ENCODE results near the gene TRAPPC13.
"Not testable (repeated sequence)": the region's sequence is repeated elsewhere in the genome, so short reads cannot be mapped to it uniquely, and the experiment has no call there.

TRAPPC13 gene

GRCh38 chr5:65624571-65625555 lies at the start of gene TRAPPC13, which contains the start of gene SHLD3:
TRAPPC13 (plus strand) TSS chr5:65625027; CDS start chr5:65625061, 34 bp downstream.
SHLD3 (plus strand) TSS chr5:65625027; CDS start chr5:65629588, 4,561 bp downstream.
- DNase-seq (ENCODE audit: low spot score), result peak; percentile 32

GRCh38 chr5:65577141-65577540 lies 47.7 kb upstream of the TRAPPC13 start:
- no peak for DNase-seq (ENCODE audit: low spot score)

- DNase-seq (ENCODE audit: low spot score), result no peak
Observed at GRCh38 chr5:65588694-65589093, 36.1 kb upstream of the TRAPPC13 start.

- DNase-seq (ENCODE audit: low spot score), result not testable (repeated sequence)
Observed at GRCh38 chr5:65601761-65602160, 23.1 kb upstream of the TRAPPC13 start.

- peak; percentile 21 for DNase-seq (ENCODE audit: low spot score)
Observed at GRCh38 chr5:65611524-65611923, 13.3 kb upstream of the TRAPPC13 start.

- no peak for DNase-seq (ENCODE audit: low spot score)
Observed at GRCh38 chr5:65612298-65612907, 12.4 kb upstream of the TRAPPC13 start.

GRCh38 chr5:65620021-65620420 lies 4.8 kb upstream of the TRAPPC13 start:
- DNase-seq (ENCODE audit: low spot score), result no peak

- not testable (repeated sequence) for DNase-seq (ENCODE audit: low spot score)
Observed at GRCh38 chr5:65621961-65622360, 2.9 kb upstream of the TRAPPC13 start.

GRCh38 chr5:65623482-65623881 lies 1.3 kb upstream of the TRAPPC13 start:
- no peak for DNase-seq (ENCODE audit: low spot score)

- DNase-seq (ENCODE audit: low spot score), result peak; percentile 59
Observed at GRCh38 chr5:65624025-65624570, 729 bp upstream of the TRAPPC13 start, which contains the start of gene TRIM23. TRIM23 (minus strand) TSS chr5:65624333; CDS start chr5:65624274, 59 bp downstream.

GRCh38 chr5:65625743-65626142 lies 916 bp downstream of the TRAPPC13 start:
- DNase-seq (ENCODE audit: low spot score), result no peak

- DNase-seq (ENCODE audit: low spot score), result peak; percentile 6
Observed at GRCh38 chr5:65630981-65631380, 6.2 kb downstream of the TRAPPC13 start.

GRCh38 chr5:65640240-65640639 lies 15.4 kb downstream of the TRAPPC13 start:
- no peak for DNase-seq (ENCODE audit: low spot score)

- no peak for DNase-seq (ENCODE audit: low spot score)
Observed at GRCh38 chr5:65646938-65647337, 22.1 kb downstream of the TRAPPC13 start.

GRCh38 chr5:65647941-65648340 lies 23.1 kb downstream of the TRAPPC13 start:
- no peak for DNase-seq (ENCODE audit: low spot score)

GRCh38 chr5:65651144-65651543 lies 26.3 kb downstream of the TRAPPC13 start:
- DNase-seq (ENCODE audit: low spot score), result peak; percentile 11

- DNase-seq (ENCODE audit: low spot score), result no peak
Observed at GRCh38 chr5:65654713-65655112, 29.9 kb downstream of the TRAPPC13 start.

GRCh38 chr5:65663804-65664521 lies 39.1 kb downstream of the TRAPPC13 start:
- DNase-seq (ENCODE audit: low spot score), result peak; percentile 6

GRCh38 chr5:65668696-65669095 lies 43.9 kb downstream of the TRAPPC13 start:
- no peak for DNase-seq (ENCODE audit: low spot score)

GRCh38 chr5:65672796-65673195 lies 48.0 kb downstream of the TRAPPC13 start:
- DNase-seq (ENCODE audit: low spot score), result no peak

- DNase-seq (ENCODE audit: low spot score), result no peak
Observed at GRCh38 chr5:65674749-65675148, 49.9 kb downstream of the TRAPPC13 start.

- not testable (repeated sequence) for DNase-seq (ENCODE audit: low spot score)
Observed at GRCh38 chr5:65676056-65676455, 51.2 kb downstream of the TRAPPC13 start.

Measured in HuH-7 (cell line).